Measurements from ENCODE around the gene PCNX2.
A peak's percentile ranks its signal among the peaks of the same experiment; 100 is the strongest.

- 0 out of 2 replicates have a peak, but pooled peaks have one; percentile 28 for TF ChIP-seq CTCF (IDR thresholded peaks at IDR 0.05)
- TF ChIP-seq AFF4 (CRISPR knock-in tag; IDR thresholded peaks at IDR 0.05; ENCODE audit: borderline replicate concordance), result no peak
- TF ChIP-seq NFYB (CRISPR knock-in tag; conservative IDR thresholded peaks at IDR 0.05; ENCODE audit: low read depth), result no peak
- peak; percentile 43; the same call in 1 of the 2 replicates for TF ChIP-seq MAX (CRISPR knock-in tag; IDR thresholded peaks at IDR 0.05)
- no peak for TF ChIP-seq NR1H2 (CRISPR knock-in tag; IDR thresholded peaks at IDR 0.05)
- no peak for TF ChIP-seq ATF2 (CRISPR knock-in tag; IDR thresholded peaks at IDR 0.05; ENCODE audit: borderline replicate concordance, low read depth)
- TF ChIP-seq NR2C2 (CRISPR knock-in tag; IDR thresholded peaks at IDR 0.05), result no peak
- TF ChIP-seq KAT7 (CRISPR knock-in tag; IDR thresholded peaks at IDR 0.05; ENCODE audit: borderline replicate concordance), result no peak
- TF ChIP-seq MLX (CRISPR knock-in tag; IDR thresholded peaks at IDR 0.05), result no peak
- TF ChIP-seq GABPB1 (CRISPR knock-in tag; IDR thresholded peaks at IDR 0.05), result no peak
- no peak for TF ChIP-seq TCF7 (CRISPR knock-in tag; IDR thresholded peaks at IDR 0.05; ENCODE audit: low read depth)
- TF ChIP-seq FOXP4 (CRISPR knock-in tag; IDR thresholded peaks at IDR 0.05), result no peak
- no peak for TF ChIP-seq ATF1 (CRISPR knock-in tag; IDR thresholded peaks at IDR 0.05)
- no peak for TF ChIP-seq ZNF512 (CRISPR knock-in tag; IDR thresholded peaks at IDR 0.05; ENCODE audit: borderline replicate concordance)
Observed at GRCh38 chr1:233025157-233025556, 270.4 kb downstream of the PCNX2 start.

All from WTC11 (cell line).